Measurements from ENCODE around the gene CALCOCO2. TPM values are rescaled to one million over a fixed set of nuclear protein-coding genes. Genes with fewer than 3 reads are reported as not detected.
"Not testable (repeated sequence)": the region's sequence is repeated elsewhere in the genome, so short reads cannot be mapped to it uniquely, and the experiment has no call there.

Gene CALCOCO2
- polyA plus RNA-seq, 1 donor from 2014 or later: 4.5 TPM

DNA sequence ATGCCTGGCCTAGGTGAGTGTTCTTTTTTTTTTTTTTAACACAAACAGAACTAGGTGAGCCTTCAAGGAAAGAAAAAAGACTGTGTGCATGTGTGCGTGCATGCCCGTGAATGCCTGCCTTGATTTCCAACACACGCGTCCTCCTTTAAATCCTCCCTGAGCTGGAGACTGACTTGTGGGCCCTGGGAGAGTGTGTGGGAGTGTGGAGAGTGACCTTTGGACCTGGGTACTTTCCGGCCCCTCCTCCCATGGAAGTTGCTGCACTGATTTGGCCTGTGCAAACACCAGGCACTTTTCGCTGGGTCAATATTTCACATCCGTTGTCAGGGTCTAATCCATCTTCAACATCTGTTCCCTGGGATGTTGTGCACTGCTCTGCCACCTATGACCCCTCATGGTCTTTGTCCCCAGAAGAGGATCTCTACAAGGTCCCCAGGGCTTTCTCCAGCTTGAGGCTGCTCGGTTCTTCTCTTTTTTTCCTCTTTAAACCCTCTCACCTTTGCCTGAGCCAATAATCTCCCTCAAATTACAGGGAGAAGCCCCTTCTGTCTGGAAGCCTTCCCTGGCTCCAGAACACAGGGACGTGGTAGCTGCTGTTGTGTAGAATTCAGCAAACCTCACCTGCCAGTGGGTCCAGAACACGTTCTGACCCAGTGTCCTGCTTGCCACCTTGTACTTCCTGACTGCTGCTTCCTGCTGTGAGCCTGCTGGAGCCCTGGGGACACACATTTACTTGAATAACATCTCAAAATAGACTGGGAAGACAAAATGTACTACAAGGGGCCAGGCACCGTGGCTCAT, 40.9 kb downstream of the CALCOCO2 start:
- no peaks in the 10 kb centered on the region for H3K36me3 ChIP-seq (ENCODE audit: insufficient read depth, low read length)
- H3K27ac ChIP-seq (ENCODE audit: low read length): no peak overlapping the region
- no peak overlapping the region for H3K4me3 ChIP-seq (ENCODE audit: low read length)
- no peaks in the 10 kb centered on the region for H3K9me3 ChIP-seq (ENCODE audit: low read length)
- H2AFZ ChIP-seq (ENCODE audit: low read depth, low read length): no peak overlapping the region
- no peaks in the 10 kb centered on the region for H3K9me2 ChIP-seq (ENCODE audit: insufficient read depth, low read length)
- H3K79me2 ChIP-seq (replicated peaks; ENCODE audit: insufficient read depth, low read length): no peaks in the 10 kb centered on the region
- no peak overlapping the region for H3K9ac ChIP-seq (ENCODE audit: low read length)
- no peak for TF ChIP-seq MXI1 (conservative IDR thresholded peaks at IDR 0.05; ENCODE audit: poor library complexity, severe bottlenecking)
- TF ChIP-seq EZH2 (IDR thresholded peaks at IDR 0.05; ENCODE audit: borderline replicate concordance, insufficient read depth, low read length, poor library complexity, severe bottlenecking): no peak
- TF ChIP-seq, protein P1, sequence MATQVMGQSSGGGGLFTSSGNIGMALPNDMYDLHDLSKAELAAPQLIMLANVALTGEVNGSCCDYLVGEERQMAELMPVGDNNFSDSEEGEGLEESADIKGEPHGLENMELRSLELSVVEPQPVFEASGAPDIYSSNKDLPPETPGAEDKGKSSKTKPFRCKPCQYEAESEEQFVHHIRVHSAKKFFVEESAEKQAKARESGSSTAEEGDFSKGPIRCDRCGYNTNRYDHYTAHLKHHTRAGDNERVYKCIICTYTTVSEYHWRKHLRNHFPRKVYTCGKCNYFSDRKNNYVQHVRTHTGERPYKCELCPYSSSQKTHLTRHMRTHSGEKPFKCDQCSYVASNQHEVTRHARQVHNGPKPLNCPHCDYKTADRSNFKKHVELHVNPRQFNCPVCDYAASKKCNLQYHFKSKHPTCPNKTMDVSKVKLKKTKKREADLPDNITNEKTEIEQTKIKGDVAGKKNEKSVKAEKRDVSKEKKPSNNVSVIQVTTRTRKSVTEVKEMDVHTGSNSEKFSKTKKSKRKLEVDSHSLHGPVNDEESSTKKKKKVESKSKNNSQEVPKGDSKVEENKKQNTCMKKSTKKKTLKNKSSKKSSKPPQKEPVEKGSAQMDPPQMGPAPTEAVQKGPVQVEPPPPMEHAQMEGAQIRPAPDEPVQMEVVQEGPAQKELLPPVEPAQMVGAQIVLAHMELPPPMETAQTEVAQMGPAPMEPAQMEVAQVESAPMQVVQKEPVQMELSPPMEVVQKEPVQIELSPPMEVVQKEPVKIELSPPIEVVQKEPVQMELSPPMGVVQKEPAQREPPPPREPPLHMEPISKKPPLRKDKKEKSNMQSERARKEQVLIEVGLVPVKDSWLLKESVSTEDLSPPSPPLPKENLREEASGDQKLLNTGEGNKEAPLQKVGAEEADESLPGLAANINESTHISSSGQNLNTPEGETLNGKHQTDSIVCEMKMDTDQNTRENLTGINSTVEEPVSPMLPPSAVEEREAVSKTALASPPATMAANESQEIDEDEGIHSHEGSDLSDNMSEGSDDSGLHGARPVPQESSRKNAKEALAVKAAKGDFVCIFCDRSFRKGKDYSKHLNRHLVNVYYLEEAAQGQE (IDR thresholded peaks at IDR 0.05; ENCODE audit: borderline replicate concordance): no peak
- no peak for TF ChIP-seq SMC3 (conservative IDR thresholded peaks at IDR 0.05; ENCODE audit: poor library complexity)
- TF ChIP-seq, protein P2, sequence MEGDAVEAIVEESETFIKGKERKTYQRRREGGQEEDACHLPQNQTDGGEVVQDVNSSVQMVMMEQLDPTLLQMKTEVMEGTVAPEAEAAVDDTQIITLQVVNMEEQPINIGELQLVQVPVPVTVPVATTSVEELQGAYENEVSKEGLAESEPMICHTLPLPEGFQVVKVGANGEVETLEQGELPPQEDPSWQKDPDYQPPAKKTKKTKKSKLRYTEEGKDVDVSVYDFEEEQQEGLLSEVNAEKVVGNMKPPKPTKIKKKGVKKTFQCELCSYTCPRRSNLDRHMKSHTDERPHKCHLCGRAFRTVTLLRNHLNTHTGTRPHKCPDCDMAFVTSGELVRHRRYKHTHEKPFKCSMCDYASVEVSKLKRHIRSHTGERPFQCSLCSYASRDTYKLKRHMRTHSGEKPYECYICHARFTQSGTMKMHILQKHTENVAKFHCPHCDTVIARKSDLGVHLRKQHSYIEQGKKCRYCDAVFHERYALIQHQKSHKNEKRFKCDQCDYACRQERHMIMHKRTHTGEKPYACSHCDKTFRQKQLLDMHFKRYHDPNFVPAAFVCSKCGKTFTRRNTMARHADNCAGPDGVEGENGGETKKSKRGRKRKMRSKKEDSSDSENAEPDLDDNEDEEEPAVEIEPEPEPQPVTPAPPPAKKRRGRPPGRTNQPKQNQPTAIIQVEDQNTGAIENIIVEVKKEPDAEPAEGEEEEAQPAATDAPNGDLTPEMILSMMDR (IDR thresholded peaks at IDR 0.05; ENCODE audit: poor library complexity, severe bottlenecking): no peak
- no peak for TF ChIP-seq POLR2AphosphoS5 (IDR thresholded peaks at IDR 0.05)
- TF ChIP-seq RAD21 (conservative IDR thresholded peaks at IDR 0.05): no peak
- TF ChIP-seq TAF1 (IDR thresholded peaks at IDR 0.05; ENCODE audit: low read depth): no peak
- TF ChIP-seq EP300 (conservative IDR thresholded peaks at IDR 0.05; ENCODE audit: poor library complexity, severe bottlenecking): no peak
- no peaks in the 10 kb centered on the region for H4K20me1 ChIP-seq (ENCODE audit: insufficient read depth)
- H3K27me3 ChIP-seq (ENCODE audit: insufficient read depth, low read depth, low read length): no peaks in the 10 kb centered on the region
- H3F3A ChIP-seq (ENCODE audit: insufficient read depth, low read length, poor library complexity, severe bottlenecking): no peaks in the 10 kb centered on the region
- no peak overlapping the region for H3K4me2 ChIP-seq (ENCODE audit: low read length)

DNA sequence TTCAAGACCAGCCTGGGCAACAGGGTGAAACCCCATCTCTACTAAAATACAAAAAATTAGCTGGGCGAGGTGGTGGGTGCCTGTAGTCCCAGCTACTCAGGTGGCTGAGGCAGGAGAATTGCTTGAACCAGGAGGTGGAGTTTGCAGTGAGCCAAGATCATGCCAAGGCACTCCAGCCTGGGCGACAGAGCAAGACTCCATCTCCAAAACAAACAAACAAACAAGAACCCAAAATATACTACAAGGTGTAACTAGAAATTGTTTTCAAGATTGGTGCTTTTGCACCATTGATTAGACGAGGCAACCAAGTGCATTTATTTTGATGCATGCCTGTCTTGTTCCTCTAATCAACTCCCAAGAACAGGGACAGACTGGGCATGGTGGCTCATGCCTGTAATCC, 41.6 kb downstream of the CALCOCO2 start:
- H3K79me2 ChIP-seq (replicated peaks; ENCODE audit: insufficient read depth, low read length); H3K9ac ChIP-seq (ENCODE audit: low read length); H3F3A ChIP-seq (ENCODE audit: insufficient read depth, low read length, poor library complexity, severe bottlenecking); H3K27me3 ChIP-seq (ENCODE audit: insufficient read depth, low read depth, low read length); H3K4me3 ChIP-seq (ENCODE audit: low read length); H3K27ac ChIP-seq (ENCODE audit: low read length); H3K4me2 ChIP-seq (ENCODE audit: low read length); H3K9me2 ChIP-seq (ENCODE audit: insufficient read depth, low read length); H2AFZ ChIP-seq (ENCODE audit: low read depth, low read length); H4K20me1 ChIP-seq (ENCODE audit: insufficient read depth); H3K9me3 ChIP-seq (ENCODE audit: low read length); H3K36me3 ChIP-seq (ENCODE audit: insufficient read depth, low read length): not testable (repeated sequence)

Measured in neural cell (in vitro differentiated cells).